ENCODE results near the gene SCAPER. TPM values are rescaled to one million over a fixed set of nuclear protein-coding genes. Genes with fewer than 3 reads are reported as not detected.

Gene SCAPER
- total RNA-seq, 1 experiment from 2014 or later = 10.3 TPM

- H3K27ac Mint-ChIP-seq = no peak overlapping the region
- H3K36me3 Mint-ChIP-seq = no peaks in the 10 kb centered on the region
- TF ChIP-seq ZNF416 (CRISPR knock-in tag; IDR thresholded peaks at IDR 0.05) (no peak), GRHL2 (CRISPR knock-in tag; IDR thresholded peaks at IDR 0.05; ENCODE audit: insufficient replicate concordance, severe bottlenecking) (no peak), CBFB (CRISPR knock-in tag; IDR thresholded peaks at IDR 0.05; ENCODE audit: low read depth) (no peak), NFE2L1 (CRISPR knock-in tag; IDR thresholded peaks at IDR 0.05) (no peak), MYBL2 (CRISPR knock-in tag; IDR thresholded peaks at IDR 0.05) (no peak)
- TF ChIP-seq, protein P1, sequence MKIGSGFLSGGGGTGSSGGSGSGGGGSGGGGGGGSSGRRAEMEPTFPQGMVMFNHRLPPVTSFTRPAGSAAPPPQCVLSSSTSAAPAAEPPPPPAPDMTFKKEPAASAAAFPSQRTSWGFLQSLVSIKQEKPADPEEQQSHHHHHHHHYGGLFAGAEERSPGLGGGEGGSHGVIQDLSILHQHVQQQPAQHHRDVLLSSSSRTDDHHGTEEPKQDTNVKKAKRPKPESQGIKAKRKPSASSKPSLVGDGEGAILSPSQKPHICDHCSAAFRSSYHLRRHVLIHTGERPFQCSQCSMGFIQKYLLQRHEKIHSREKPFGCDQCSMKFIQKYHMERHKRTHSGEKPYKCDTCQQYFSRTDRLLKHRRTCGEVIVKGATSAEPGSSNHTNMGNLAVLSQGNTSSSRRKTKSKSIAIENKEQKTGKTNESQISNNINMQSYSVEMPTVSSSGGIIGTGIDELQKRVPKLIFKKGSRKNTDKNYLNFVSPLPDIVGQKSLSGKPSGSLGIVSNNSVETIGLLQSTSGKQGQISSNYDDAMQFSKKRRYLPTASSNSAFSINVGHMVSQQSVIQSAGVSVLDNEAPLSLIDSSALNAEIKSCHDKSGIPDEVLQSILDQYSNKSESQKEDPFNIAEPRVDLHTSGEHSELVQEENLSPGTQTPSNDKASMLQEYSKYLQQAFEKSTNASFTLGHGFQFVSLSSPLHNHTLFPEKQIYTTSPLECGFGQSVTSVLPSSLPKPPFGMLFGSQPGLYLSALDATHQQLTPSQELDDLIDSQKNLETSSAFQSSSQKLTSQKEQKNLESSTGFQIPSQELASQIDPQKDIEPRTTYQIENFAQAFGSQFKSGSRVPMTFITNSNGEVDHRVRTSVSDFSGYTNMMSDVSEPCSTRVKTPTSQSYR (CRISPR knock-in tag; IDR thresholded peaks at IDR 0.05) = no peak
- no peaks in the 10 kb centered on the region for H3K27me3 Mint-ChIP-seq (ENCODE audit: low read depth)
- ATAC-seq = no peak
- ChIA-PET CTCF (no interaction called here), POLR2A (no interaction called here)
- H3K9me3 Mint-ChIP-seq = no peaks in the 10 kb centered on the region
- H3K4me1 Mint-ChIP-seq = peaks cover 7% of the 10 kb centered on the region
- DNase-seq (ENCODE audit: low spot score) = no peak
- H3K4me3 Mint-ChIP-seq = no peak overlapping the region
Measured at GRCh38 chr15:76674883-76675282, 230.3 kb downstream of the SCAPER start.

DNA sequence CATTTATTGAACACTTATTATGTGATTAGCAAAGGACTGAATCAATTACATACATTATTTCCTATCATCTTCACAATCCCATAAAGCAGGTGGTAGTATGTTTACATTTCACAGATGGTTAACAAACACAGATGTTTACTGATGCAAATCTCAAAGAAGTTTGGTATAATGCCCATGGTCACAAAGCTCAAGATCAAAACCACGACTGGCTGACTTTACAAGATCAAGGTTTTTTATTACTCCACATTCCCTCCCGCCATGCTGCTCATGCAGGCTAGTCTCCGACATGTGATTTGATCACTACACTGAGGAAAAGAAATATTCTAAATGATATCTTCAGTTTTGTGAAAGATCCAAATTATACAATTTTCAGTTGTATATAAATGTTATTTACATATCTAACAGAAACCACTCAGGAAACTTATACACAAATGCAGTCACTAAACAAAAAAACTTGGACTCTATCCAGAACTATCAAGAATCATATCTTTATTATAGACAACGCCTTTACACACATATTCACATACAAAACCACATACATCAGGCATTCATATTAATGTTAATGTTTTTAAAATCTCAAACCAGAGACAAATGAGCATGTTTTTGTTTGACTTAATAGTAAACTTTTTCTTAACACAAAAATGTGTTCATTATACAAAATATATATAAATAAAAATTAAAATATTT lies 235.5 kb downstream of the SCAPER start:
- H3K36me3 Mint-ChIP-seq = no peaks in the 10 kb centered on the region
- TF ChIP-seq SP1 (CRISPR knock-in tag; conservative IDR thresholded peaks at IDR 0.05) (no peak), FOXK1 (CRISPR knock-in tag; IDR thresholded peaks at IDR 0.05) (no peak), NFATC4 (CRISPR knock-in tag; IDR thresholded peaks at IDR 0.05) (no peak), PRRX2 (CRISPR knock-in tag; IDR thresholded peaks at IDR 0.05) (no peak), MLX (CRISPR knock-in tag; IDR thresholded peaks at IDR 0.05) (no peak), JAZF1 (CRISPR knock-in tag; IDR thresholded peaks at IDR 0.05) (no peak), USF2 (CRISPR knock-in tag; IDR thresholded peaks at IDR 0.05) (no peak), ZBTB21 (CRISPR knock-in tag; IDR thresholded peaks at IDR 0.05; ENCODE audit: borderline replicate concordance) (no peak), MYBL2 (CRISPR knock-in tag; IDR thresholded peaks at IDR 0.05) (no peak)
- TF ChIP-seq, protein P2, sequence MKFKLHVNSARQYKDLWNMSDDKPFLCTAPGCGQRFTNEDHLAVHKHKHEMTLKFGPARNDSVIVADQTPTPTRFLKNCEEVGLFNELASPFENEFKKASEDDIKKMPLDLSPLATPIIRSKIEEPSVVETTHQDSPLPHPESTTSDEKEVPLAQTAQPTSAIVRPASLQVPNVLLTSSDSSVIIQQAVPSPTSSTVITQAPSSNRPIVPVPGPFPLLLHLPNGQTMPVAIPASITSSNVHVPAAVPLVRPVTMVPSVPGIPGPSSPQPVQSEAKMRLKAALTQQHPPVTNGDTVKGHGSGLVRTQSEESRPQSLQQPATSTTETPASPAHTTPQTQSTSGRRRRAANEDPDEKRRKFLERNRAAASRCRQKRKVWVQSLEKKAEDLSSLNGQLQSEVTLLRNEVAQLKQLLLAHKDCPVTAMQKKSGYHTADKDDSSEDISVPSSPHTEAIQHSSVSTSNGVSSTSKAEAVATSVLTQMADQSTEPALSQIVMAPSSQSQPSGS (CRISPR knock-in tag; IDR thresholded peaks at IDR 0.05; ENCODE audit: borderline replicate concordance, low read depth) = no peak
- H3K4me1 Mint-ChIP-seq = peaks cover 14% of the 10 kb centered on the region
- no peak overlapping the region for H3K27ac Mint-ChIP-seq
- no peak for DNase-seq (ENCODE audit: low spot score)
- H3K4me3 Mint-ChIP-seq = no peak overlapping the region
- no peaks in the 10 kb centered on the region for H3K27me3 Mint-ChIP-seq (ENCODE audit: low read depth)
- ChIA-PET CTCF (no interaction called here), POLR2A (no interaction called here)
- no peaks in the 10 kb centered on the region for H3K9me3 Mint-ChIP-seq
- ATAC-seq = no peak

DNA sequence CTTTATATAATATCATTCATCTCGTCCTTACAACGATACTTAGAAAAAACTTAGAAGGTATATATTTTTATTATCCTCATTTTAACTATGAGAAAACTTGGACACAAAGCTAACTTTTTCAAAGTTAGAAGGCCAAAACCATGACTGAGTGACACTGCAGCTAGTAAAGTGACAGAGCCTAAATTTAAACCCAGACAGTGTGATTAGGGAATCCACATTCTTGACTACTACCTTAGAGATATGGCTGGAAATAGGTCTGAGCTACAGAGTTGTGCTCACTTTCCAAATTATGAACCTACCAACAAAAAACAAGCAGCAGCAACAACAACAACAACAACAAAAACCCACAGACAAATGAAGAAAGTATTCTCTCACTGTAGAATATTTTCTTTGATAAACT lies 236.2 kb downstream of the SCAPER start:
- no peak overlapping the region for H3K4me3 Mint-ChIP-seq
- ATAC-seq (no peak), DNase-seq (ENCODE audit: low spot score) (no peak)
- no peaks in the 10 kb centered on the region for H3K36me3 Mint-ChIP-seq
- POLR2A ChIA-PET = interaction anchor here (0.6 kb wide), 1 partner anchor 1687 kb away, joined by 3 read pairs; no protein-coding TSS in a partner anchor
- no peaks in the 10 kb centered on the region for H3K27me3 Mint-ChIP-seq (ENCODE audit: low read depth)
- no peak overlapping the region for H3K27ac Mint-ChIP-seq
- CTCF ChIA-PET = no interaction called here
- H3K4me1 Mint-ChIP-seq = peaks cover 14% of the 10 kb centered on the region
- no peaks in the 10 kb centered on the region for H3K9me3 Mint-ChIP-seq
- TF ChIP-seq SOX15 (CRISPR knock-in tag; IDR thresholded peaks at IDR 0.05) = no peak
- no peak for TF ChIP-seq ZNF317 (CRISPR knock-in tag; IDR thresholded peaks at IDR 0.05; ENCODE audit: borderline replicate concordance, low read depth)
- TF ChIP-seq FOXJ3 (CRISPR knock-in tag; IDR thresholded peaks at IDR 0.05; ENCODE audit: borderline replicate concordance) = no peak
- no peak for TF ChIP-seq ZBTB21 (CRISPR knock-in tag; IDR thresholded peaks at IDR 0.05; ENCODE audit: borderline replicate concordance)
- TF ChIP-seq, protein P1 (CRISPR knock-in tag; IDR thresholded peaks at IDR 0.05) = no peak
- TF ChIP-seq JAZF1 (CRISPR knock-in tag; IDR thresholded peaks at IDR 0.05) = no peak
- no peak for TF ChIP-seq FOXP1 (CRISPR knock-in tag; IDR thresholded peaks at IDR 0.05; ENCODE audit: borderline replicate concordance)
- no peak for TF ChIP-seq IRF2 (CRISPR knock-in tag; IDR thresholded peaks at IDR 0.05; ENCODE audit: borderline replicate concordance, low read depth)
- TF ChIP-seq TEAD1 (CRISPR knock-in tag; IDR thresholded peaks at IDR 0.05) = no peak
- TF ChIP-seq, protein P3, sequence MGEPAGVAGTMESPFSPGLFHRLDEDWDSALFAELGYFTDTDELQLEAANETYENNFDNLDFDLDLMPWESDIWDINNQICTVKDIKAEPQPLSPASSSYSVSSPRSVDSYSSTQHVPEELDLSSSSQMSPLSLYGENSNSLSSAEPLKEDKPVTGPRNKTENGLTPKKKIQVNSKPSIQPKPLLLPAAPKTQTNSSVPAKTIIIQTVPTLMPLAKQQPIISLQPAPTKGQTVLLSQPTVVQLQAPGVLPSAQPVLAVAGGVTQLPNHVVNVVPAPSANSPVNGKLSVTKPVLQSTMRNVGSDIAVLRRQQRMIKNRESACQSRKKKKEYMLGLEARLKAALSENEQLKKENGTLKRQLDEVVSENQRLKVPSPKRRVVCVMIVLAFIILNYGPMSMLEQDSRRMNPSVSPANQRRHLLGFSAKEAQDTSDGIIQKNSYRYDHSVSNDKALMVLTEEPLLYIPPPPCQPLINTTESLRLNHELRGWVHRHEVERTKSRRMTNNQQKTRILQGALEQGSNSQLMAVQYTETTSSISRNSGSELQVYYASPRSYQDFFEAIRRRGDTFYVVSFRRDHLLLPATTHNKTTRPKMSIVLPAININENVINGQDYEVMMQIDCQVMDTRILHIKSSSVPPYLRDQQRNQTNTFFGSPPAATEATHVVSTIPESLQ (CRISPR knock-in tag; IDR thresholded peaks at IDR 0.05) = no peak

Data from WTC11 (cell line).